Choroid plexus epithelial cell (primary cell): ENCODE data around the gene SNED1.
A peak's percentile ranks its signal among the peaks of the same experiment; 100 is the strongest.
"Not testable (repeated sequence)": the region's sequence is repeated elsewhere in the genome, so short reads cannot be mapped to it uniquely, and the experiment has no call there.

ENCODE experiments used
- DNase-seq: peaks from one replicate; pipeline ENCODE4 v3.0.0-alpha.2; 2010; ENCODE audit warnings: low read depth
- H3K4me3 ChIP-seq: 2 replicates; pipeline ENCODE4 v1.5.1; 2011; ENCODE audit warnings: low read depth, mild to moderate bottlenecking, control low read depth, low read length, moderate library complexity
- TF ChIP-seq, protein P1 (sequence below): conservative IDR thresholded peaks from 2 replicates; pipeline ENCODE4 v1.5.1; 2011; ENCODE audit warnings: low read depth, mild to moderate bottlenecking, control low read depth, inconsistent platforms, low read length, moderate library complexity

SNED1 gene

DNA sequence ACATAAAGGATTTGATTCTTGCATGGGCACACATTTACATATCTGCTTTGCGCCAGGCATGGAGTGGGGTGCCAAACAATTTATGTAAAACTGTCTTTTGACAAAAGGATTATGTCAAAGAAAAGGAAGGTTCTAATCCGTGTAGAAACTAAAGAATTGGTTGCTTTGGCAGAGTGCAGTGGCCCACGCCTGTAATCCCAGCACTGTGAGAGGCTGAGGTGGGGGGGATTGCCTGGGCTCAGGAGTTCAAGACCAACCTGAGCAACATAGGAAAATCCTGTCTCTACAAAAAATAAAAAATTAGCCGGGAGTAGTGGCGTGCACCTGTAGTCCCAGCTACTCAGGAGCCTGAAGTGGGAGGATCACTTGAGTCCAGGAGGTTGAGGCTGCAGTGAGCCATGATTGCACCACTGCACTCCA lies 104.8 kb downstream of the SNED1 start:
- no peak for DNase-seq
- H3K4me3 ChIP-seq, result peak overlapping the region; percentile 96
- TF ChIP-seq, protein P1, sequence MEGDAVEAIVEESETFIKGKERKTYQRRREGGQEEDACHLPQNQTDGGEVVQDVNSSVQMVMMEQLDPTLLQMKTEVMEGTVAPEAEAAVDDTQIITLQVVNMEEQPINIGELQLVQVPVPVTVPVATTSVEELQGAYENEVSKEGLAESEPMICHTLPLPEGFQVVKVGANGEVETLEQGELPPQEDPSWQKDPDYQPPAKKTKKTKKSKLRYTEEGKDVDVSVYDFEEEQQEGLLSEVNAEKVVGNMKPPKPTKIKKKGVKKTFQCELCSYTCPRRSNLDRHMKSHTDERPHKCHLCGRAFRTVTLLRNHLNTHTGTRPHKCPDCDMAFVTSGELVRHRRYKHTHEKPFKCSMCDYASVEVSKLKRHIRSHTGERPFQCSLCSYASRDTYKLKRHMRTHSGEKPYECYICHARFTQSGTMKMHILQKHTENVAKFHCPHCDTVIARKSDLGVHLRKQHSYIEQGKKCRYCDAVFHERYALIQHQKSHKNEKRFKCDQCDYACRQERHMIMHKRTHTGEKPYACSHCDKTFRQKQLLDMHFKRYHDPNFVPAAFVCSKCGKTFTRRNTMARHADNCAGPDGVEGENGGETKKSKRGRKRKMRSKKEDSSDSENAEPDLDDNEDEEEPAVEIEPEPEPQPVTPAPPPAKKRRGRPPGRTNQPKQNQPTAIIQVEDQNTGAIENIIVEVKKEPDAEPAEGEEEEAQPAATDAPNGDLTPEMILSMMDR, result no peak

DNA sequence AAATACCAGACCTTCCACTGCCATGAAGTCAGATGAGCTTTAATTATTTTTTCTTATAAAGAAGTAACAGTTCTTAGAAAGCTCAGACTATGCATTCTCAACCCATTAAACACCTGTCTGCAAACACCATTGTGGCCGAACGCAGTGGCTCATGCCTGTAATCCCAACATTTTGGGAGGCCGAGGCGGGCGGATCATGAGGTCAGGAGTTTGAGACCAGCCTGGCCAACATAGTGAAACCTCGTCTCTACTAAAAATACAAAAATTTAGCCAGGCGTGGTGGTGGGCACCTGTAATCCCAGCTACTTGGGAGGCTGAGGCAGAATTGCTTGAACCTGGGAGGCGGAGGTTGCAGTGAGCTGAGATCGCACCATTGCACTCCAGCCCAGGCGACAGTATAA lies 106.2 kb downstream of the SNED1 start:
- not testable (repeated sequence) for DNase-seq

DNA sequence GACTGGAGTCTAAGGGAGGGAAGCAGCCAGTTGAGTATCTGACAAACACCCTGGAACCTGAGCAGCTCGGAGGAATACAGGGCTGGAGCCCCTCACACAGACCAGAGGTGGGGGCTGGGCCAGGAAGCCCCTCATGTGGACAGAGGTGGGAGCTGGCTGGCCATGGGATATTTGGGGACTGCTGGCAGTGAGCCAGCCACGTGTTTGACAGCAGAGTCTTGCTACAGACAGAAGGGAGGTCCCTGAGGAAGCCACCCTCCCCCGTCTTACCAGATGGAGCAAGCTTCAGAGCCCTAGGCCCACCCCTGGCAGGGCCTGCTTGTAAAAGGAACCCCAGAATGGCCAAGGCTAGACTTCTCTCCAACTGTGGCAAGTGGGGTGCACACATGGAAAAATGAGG lies 107.2 kb downstream of the SNED1 start:
- TF ChIP-seq, protein P1, result no peak
- DNase-seq, result no peak
- H3K4me3 ChIP-seq, result no peak overlapping the region

More for the DNA sequence above, 106.2 kb downstream of the SNED1 start:
- not testable (repeated sequence) for H3K4me3 ChIP-seq

DNA sequence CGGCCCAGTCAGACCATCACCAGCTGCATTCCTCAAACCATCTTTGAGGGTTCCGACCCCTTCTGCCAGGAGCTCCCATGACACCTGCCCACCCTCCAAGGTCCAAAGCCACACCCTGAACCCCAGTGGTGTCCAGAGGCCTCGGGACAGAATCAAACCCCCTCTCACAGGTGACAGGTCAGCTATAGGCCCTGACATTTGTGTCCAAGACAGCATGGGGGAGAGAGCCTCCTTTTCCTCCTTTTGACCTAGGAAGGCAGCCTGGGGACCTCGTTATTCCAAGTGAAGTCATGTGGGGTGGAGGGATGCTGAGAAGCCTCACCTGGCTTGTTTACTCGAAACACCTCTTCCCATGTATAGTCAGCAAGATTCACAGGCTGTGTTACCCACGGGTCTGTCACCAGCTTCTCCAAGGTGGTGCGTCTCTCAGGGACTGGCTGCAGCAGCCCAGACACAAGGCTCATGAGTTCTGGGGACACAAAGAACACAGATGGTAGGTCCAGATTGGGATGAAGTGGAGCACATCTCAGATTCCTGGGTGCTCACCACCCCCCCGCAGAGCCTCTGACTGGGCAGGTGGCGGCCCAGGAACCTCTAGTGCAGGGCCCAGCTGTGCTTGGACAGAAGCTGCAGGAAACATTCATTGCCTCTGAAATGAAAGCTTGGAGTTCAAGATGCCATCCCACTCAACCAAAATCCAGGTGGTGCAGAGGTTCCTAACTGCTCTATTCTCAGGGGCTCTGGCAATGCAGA lies 108.8 kb downstream of the SNED1 start:
- H3K4me3 ChIP-seq, result no peak overlapping the region
- TF ChIP-seq, protein P1, result no peak
- no peak for DNase-seq

DNA sequence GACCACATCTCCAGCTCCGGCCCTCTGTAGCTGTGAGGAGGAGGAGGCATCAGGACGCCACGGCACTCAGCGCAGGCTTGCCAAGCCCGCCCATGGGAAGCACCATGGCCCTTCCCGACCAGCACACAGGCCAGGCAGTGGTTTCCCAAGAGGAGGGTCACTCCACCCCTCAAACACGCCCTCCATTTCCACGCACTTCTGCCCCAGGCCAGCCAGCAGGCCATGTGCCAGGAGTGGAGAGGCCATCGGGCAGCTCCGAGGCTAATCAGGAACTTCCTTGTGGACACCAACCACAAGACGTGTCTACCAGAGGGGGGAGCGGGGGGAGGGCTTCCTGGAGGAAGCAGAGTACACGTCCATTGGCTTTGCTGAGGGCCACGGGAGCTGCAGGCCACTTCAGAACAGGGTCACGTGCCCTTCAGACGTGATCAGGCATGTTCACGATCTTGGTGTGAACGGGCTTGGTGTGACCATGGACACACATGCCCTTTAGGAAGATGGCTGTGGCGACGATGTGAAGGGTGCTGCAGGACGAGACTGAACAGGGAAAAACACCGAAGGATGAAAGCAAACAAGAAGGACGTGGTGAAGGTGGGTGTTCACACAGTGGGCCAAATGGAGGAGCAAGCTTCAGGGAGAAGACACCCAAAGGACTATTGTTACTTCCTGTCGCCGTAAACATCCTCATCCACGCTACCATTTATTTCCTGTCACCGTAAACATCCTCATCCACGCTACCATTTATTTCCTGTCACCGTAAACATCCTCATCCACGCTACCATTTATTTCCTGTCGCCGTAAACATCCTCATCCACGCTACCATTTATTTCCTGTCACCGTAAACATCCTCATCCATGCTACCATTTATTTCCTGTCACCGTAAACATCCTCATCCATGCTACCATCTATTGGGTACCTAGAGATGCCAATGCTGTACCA lies 110.1 kb downstream of the SNED1 start:
- TF ChIP-seq, protein P1, result no peak
- H3K4me3 ChIP-seq, result no peak overlapping the region
- DNase-seq, result no peak

DNA sequence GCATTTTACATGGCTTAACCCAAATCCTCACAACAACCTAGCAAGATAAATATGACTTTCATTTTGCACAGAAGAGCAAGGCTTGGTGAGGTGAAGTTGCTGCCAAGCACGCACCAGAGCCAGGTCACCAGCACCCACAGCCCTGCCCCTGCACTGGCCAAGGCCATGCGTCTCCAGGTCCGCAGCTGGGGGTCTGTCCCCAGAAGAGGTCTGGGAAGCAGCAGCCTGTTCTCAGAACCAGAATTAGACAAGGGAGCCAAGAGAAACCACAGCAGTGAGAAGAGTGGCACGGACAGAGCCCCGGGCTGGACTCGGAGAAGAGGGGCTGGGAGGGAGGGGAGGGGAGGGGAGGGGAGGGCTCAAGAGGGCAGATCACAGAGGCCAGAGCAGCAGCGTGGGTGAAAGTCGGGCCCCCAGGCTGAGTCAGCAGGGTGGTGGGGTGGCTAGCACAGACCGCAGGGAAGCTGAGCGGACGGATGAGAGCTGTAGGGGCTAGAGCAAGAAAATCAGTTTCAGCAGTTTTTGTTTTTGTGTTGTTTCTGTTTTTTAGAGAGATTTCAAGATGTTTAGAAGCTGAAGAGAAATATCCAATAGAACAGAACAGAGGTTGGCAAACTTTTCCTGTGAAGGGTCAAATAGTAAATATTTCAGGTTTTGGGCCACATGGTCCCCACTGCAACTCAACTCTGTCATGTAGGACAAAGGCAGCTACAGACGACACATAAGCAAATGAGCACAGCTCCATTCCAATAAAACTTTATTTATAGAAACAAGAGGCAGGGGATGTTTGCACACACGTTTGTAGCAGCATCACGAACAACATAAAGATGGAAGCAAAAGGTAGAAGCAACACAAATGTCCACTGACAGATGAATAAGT lies 111.0 kb downstream of the SNED1 start:
- no peak overlapping the region for H3K4me3 ChIP-seq
- TF ChIP-seq, protein P1, result no peak
- no peak for DNase-seq
